Measurements from ENCODE around the gene SPACDR. TPM values are rescaled to one million over a fixed set of nuclear protein-coding genes. Genes with fewer than 3 reads are reported as not detected.
A peak's percentile ranks its signal among the peaks of the same experiment; 100 is the strongest.

Gene SPACDR
- total RNA-seq, 2 experiments from 2014 or later, result 0.64 to 0.93 TPM

DNA sequence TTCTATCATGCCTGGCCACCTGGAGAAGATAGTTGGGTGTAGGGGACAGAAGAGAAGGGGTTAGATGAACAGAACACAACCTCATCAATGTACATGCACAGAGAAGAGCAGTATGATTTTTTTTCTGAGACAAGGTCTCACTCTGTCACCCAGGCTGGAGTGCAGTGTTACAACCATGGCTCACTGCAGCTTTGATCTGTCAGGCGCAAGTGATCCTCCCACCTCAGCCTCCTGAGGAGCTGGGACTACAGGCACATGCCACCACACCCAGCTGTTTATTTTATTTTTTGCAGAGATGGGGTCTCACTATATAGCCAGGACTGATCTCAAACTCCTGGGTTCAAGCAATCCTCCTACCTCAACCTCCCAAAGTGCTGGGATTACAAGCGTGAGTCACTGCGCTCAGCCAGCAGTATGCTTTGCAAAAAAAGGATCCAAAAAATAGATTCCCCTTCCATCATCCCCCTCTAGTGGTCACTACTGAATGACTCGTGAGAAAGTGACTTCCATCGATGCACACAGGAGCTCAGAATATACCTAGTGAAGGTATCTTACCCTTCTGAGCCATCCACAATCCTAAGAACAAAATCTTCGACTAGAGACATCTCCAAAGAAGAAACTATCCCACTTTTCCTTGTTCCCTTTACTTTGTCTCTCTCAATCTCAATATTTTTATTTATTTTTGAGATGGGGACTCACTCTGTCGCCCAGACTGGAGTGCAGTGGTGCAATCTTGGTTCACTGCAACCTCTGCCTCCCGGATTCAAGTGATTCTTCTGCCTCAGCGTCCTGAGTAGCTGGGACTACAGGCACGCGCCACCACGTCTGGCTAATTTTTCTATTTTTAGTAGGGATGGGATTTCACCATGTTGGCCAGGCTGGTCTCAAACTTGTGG lies 56.5 kb downstream of the SPACDR start:
- ChIA-PET CTCF (interaction anchor here (0.6 to 1.6 kb wide), 12 partner anchors 12 to 276 kb away, joined by 3 to 6 read pairs (median 4); partner anchors contain the start of gene ZCWPW1), POLR2A (interaction anchor here (0.7 to 1.6 kb wide), 8 partner anchors 21 to 307 kb away, joined by 3 to 9 read pairs (median 4); partner anchors contain the start of genes AP4M1, FBXO24, LAMTOR4 and LRCH4)
- Histone ChIP-seq H3K4me3 (ENCODE audit: low read length) (no peak overlapping the region), H3K9me3 (ENCODE audit: control insufficient read depth in 1 of 2, insufficient read depth in 1 of 2, low read length in 2 of 2) (no peaks in the 10 kb centered on the region), H3K27me3 (ENCODE audit: control insufficient read depth in 1 of 2, insufficient read depth in 2 of 2, low read length in 2 of 2) (no peaks in the 10 kb centered on the region), H3K36me3 (ENCODE audit: insufficient read depth, low read length) (no peaks in the 10 kb centered on the region), H3K27ac (ENCODE audit: low read depth in 1 of 2, low read length in 2 of 2) (no peak overlapping the region), H3K4me1 (ENCODE audit: insufficient read depth, low read length) (peaks cover 5% of the 10 kb centered on the region)
- TF ChIP-seq, protein P1, sequence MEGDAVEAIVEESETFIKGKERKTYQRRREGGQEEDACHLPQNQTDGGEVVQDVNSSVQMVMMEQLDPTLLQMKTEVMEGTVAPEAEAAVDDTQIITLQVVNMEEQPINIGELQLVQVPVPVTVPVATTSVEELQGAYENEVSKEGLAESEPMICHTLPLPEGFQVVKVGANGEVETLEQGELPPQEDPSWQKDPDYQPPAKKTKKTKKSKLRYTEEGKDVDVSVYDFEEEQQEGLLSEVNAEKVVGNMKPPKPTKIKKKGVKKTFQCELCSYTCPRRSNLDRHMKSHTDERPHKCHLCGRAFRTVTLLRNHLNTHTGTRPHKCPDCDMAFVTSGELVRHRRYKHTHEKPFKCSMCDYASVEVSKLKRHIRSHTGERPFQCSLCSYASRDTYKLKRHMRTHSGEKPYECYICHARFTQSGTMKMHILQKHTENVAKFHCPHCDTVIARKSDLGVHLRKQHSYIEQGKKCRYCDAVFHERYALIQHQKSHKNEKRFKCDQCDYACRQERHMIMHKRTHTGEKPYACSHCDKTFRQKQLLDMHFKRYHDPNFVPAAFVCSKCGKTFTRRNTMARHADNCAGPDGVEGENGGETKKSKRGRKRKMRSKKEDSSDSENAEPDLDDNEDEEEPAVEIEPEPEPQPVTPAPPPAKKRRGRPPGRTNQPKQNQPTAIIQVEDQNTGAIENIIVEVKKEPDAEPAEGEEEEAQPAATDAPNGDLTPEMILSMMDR (IDR thresholded peaks at IDR 0.05), result peak; percentile 67
- Mint-ChIP-seq H3K27me3 (no peaks in the 10 kb centered on the region), H3K9me3 (no peaks in the 10 kb centered on the region), H3K27ac (no peak overlapping the region), H3K4me1 (ENCODE audit: low read depth) (peaks cover 3% of the 10 kb centered on the region), H3K36me3 (ENCODE audit: low read depth) (peaks cover 7% of the 10 kb centered on the region), H3K4me3 (no peak overlapping the region)
- DNase-seq, result peak in 9 of 14 experiments; percentile 11 to 81 (median 31)
- ATAC-seq (ENCODE audit: poor library complexity), result peak; percentile 93
- intact Hi-C loops (cut with DNase I, micrococcal nuclease), result loop anchor here (1.0 to 5.0 kb wide), 4 partner anchors 215 to 430 kb away; partner anchors contain the start of gene AZGP1 (in 1 of the 2)

DNA sequence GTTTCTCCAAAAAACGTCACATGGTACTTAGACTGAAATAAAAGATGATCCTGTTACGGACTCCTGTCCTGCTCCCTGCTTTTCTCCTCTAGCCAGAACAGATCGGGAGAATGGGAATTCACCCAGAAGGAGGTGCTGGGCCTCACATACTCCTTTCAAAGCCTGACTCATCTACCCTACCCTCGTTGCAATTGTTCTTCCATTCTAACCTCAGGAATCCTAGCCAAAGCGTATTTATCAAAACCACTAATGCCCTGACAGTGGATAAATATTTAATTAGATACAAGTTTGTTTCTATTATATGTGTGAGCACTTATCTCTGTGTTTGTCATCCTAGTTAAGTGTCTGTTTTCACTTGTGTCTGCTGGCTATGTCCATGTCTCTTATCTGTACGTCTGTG lies 57.3 kb downstream of the SPACDR start:
- no peaks in the 10 kb centered on the region for H3K36me3 ChIP-seq (ENCODE audit: insufficient read depth, low read length)
- no peak overlapping the region for H3K27ac ChIP-seq (ENCODE audit: low read depth in 1 of 2, low read length in 2 of 2)
- ChIA-PET POLR2A (interaction anchor here (1.2 to 1.6 kb wide), 4 partner anchors 21 to 305 kb away, joined by 3 to 9 read pairs (median 4); partner anchors contain the start of genes AP4M1, FBXO24, LRCH4 and ZCWPW1), CTCF (interaction anchor here (1.0 to 1.6 kb wide), 5 partner anchors 16 to 274 kb away, joined by 3 to 6 read pairs (median 6); partner anchors contain the start of gene ZCWPW1)
- H3K27ac Mint-ChIP-seq, result no peak overlapping the region
- H3K4me3 ChIP-seq (ENCODE audit: low read length), result no peak overlapping the region
- ATAC-seq (ENCODE audit: poor library complexity) (no peak), DNase-seq (no peak)
- H3K4me1 Mint-ChIP-seq (ENCODE audit: low read depth), result peaks cover 3% of the 10 kb centered on the region
- peaks cover 7% of the 10 kb centered on the region for H3K36me3 Mint-ChIP-seq (ENCODE audit: low read depth)
- intact Hi-C loops (cut with DNase I, micrococcal nuclease), result loop anchor here (2.0 to 5.0 kb wide), 3 partner anchors 214 to 429 kb away; partner anchors contain the start of gene AZGP1 (in 1 of the 2)
- H3K4me1 ChIP-seq (ENCODE audit: insufficient read depth, low read length), result peaks cover 5% of the 10 kb centered on the region
- no peaks in the 10 kb centered on the region for H3K27me3 ChIP-seq (ENCODE audit: control insufficient read depth in 1 of 2, insufficient read depth in 2 of 2, low read length in 2 of 2)
- H3K9me3 Mint-ChIP-seq, result no peaks in the 10 kb centered on the region
- H3K27me3 Mint-ChIP-seq, result no peaks in the 10 kb centered on the region
- TF ChIP-seq, protein P1 (IDR thresholded peaks at IDR 0.05), result no peak
- H3K9me3 ChIP-seq (ENCODE audit: control insufficient read depth in 1 of 2, insufficient read depth in 1 of 2, low read length in 2 of 2), result no peaks in the 10 kb centered on the region
- no peak overlapping the region for H3K4me3 Mint-ChIP-seq

Other genes starting within 250 kb of the SPACDR start
- gene PVRIG, start 244.3 kb downstream of the SPACDR start, total RNA-seq, result 10 to 100 TPM; 30.1 to 33.2 TPM
- not detected for gene SPDYE3, start 156.6 kb downstream of the SPACDR start, total RNA-seq
- 10 to 100 TPM; 56.4 to 67.6 TPM for gene PILRB, start 106.1 kb downstream of the SPACDR start, total RNA-seq
- gene PILRA, start 90.8 kb downstream of the SPACDR start, total RNA-seq, result 1 to 10 TPM; 4.6 to 5.3 TPM
- 1 to 10 TPM; 4.4 to 6.5 TPM for gene ZCWPW1, start 35.6 kb downstream of the SPACDR start, total RNA-seq
- 10 to 100 TPM; 52.6 to 57.0 TPM for gene MEPCE, start 34.4 kb downstream of the SPACDR start, total RNA-seq
- 10 to 100 TPM; 42.9 to 47.0 TPM for gene PPP1R35, start 27.8 kb downstream of the SPACDR start, total RNA-seq
- gene TSC22D4, start 15.0 kb upstream of the SPACDR start, total RNA-seq, result 10 to 100 TPM; 34.6 to 36.5 TPM
- gene NYAP1, start 19.7 kb upstream of the SPACDR start, total RNA-seq, result under 1 TPM; 0.66 to 0.75 TPM
- gene AGFG2, start 74.9 kb upstream of the SPACDR start, total RNA-seq, result 1 to 10 TPM; 6.6 to 9.9 TPM
- 10 to 100 TPM; 52.0 to 53.4 TPM for gene SAP25, start 109.6 kb upstream of the SPACDR start, total RNA-seq
- 100 to 1,000 TPM; 313 to 317 TPM for gene LRCH4, start 121.9 kb upstream of the SPACDR start, total RNA-seq
- gene FBXO24, start 122.1 kb upstream of the SPACDR start, total RNA-seq, result under 1 TPM; 0.66 to 0.78 TPM
- 1 to 10 TPM; 6.7 to 7.5 TPM for gene PCOLCE, start 138.1 kb upstream of the SPACDR start, total RNA-seq
- gene MOSPD3, start 148.3 kb upstream of the SPACDR start, total RNA-seq, result 10 to 100 TPM in 1 of 2 experiments, 1 to 10 TPM in 1; 8.5 to 10.9 TPM
- 1 to 10 TPM; 1.7 to 2.3 TPM for gene TFR2, start 177.3 kb upstream of the SPACDR start, total RNA-seq
- gene ACTL6B, start 192.2 kb upstream of the SPACDR start, total RNA-seq, result not detected
- gene GNB2, start 209.5 kb upstream of the SPACDR start, total RNA-seq, result 10 to 100 TPM; 87.8 to 91.9 TPM
- 10 to 100 TPM; 75.5 to 78.8 TPM for gene GIGYF1, start 230.0 kb upstream of the SPACDR start, total RNA-seq
- gene POP7, start 241.9 kb upstream of the SPACDR start, total RNA-seq, result 1 to 10 TPM; 7.4 to 7.5 TPM

All from CD4-positive, alpha-beta T cell (primary cell).